Transverse colon (tissue), 3 donors: ENCODE data around the gene CDK7.

Experiments used
- POLR2A ChIP-seq: fragments of 450-650 bp; IDR thresholded peaks from one replicate; pipeline ENCODE4 v1.6.1; 2016; ENCODE audit warnings: antibody characterized with exemption, mild to moderate bottlenecking, moderate library complexity
- POLR2AphosphoS5 ChIP-seq, 3 donors: sonication (generic); formaldehyde crosslinking; IDR thresholded peaks; one replicate each; pipeline ENCODE4 v1.6.1; 2016; ENCODE audit warnings: antibody characterized with exemption in 3 of 3

GRCh38 chr5:69187342-69187741, 47.3 kb upstream of the CDK7 start:
- TF ChIP-seq POLR2A: no peak
- TF ChIP-seq POLR2AphosphoS5 (IDR thresholded peaks at IDR 0.05): no peak
